Gastroesophageal sphincter (tissue), 4 donors: ENCODE measurements around the gene FXYD5. TPM values are rescaled to one million over a fixed set of nuclear protein-coding genes. Genes with fewer than 3 reads are reported as not detected.

Experiments
- ATAC-seq: fragments of 150-250 bp; one replicate; pipeline ENCODE4 v1.9.1; 2016; ENCODE audit warnings: mild to moderate bottlenecking, moderate library complexity
- H3K27ac ChIP-seq, 4 donors: fragments of 200-600 bp; sonication (generic) in 3 of 4; 1 replicate in 3 of 4; 2 replicates in 1 of 4; pipeline ENCODE4 v1.5.1; 2016 to 2019
- H3K27me3 ChIP-seq: fragments of 200-600 bp; sonication (generic); one replicate; pipeline ENCODE4 v1.5.1; 2019
- H3K36me3 ChIP-seq, 2 donors: fragments of 200-600 bp; sonication (generic); one replicate each; pipeline ENCODE4 v1.5.1; 2019; ENCODE audit warnings: control low read depth in 1 of 2
- H3K4me1 ChIP-seq, 3 donors: fragments of 200-600 bp; sonication (generic); 1 replicate in 2 of 3; 2 replicates in 1 of 3; pipeline ENCODE4 v1.5.1; 2016 to 2019; ENCODE audit warnings: control low read depth in 2 of 3
- H3K4me3 ChIP-seq, 2 donors: fragments of 200-600 bp; sonication (generic); one replicate each; pipeline ENCODE4 v1.5.1; 2019; ENCODE audit warnings: mild to moderate bottlenecking in 1 of 2, moderate library complexity in 1 of 2
- H3K9me3 ChIP-seq, 3 donors: fragments of 200-600 bp; sonication (generic); one replicate each; pipeline ENCODE4 v1.5.1; 2017 to 2019; ENCODE audit warnings: control low read depth in 2 of 3
- CTCF ChIP-seq, 4 experiments: fragments of 200-600 bp in 2 of 4; fragments of 450-650 bp in 2 of 4; sonication (generic) in 1 of 4; IDR thresholded peaks; one replicate each; pipeline ENCODE4 v1.5.1; 2017 to 2019; ENCODE audit warnings: antibody characterized with exemption in 4 of 4, mild to moderate bottlenecking in 2 of 4, moderate library complexity in 2 of 4
- EP300 ChIP-seq: sonication (generic); formaldehyde crosslinking; IDR thresholded peaks from one replicate; pipeline ENCODE4 v1.6.1; 2017; ENCODE audit warnings: antibody characterized with exemption, mild to moderate bottlenecking
- POLR2A ChIP-seq, 2 donors: fragments of 450-650 bp; IDR thresholded peaks; one replicate each; pipeline ENCODE4 v1.6.1; 2017; ENCODE audit warnings: antibody characterized with exemption in 2 of 2, mild to moderate bottlenecking in 2 of 2, moderate library complexity in 1 of 2
- POLR2AphosphoS5 ChIP-seq: sonication (generic); formaldehyde crosslinking; IDR thresholded peaks from one replicate; pipeline ENCODE4 v1.6.1; 2017; ENCODE audit warnings: antibody characterized with exemption
- WGBS, 2 donors: methylation state at CpG; one replicate each; pipeline ENCODE4 v1.1.5; 2018; ENCODE audit warnings: low coverage in 1 of 2; 5-methylcytosine and 5-hydroxymethylcytosine counted together
- total RNA-seq, 4 donors: library from RNA; depleted of rRNA; stranded (reverse); fragments of >200 nt; gene quantifications; one replicate each; pipeline ENCODE4 v1.1.0, GENCODE V29; 2016

Gene FXYD5
- total RNA-seq, 4 donors from 2014 or later: 18.8 to 42.5 (median 33.0) TPM

GRCh38 chr19:35177377-35178274, 23.1 kb downstream of the FXYD5 start:
- WGBS, 2 donors: 64 to 81% methylated on average over 7 of the region's 7 CpGs
- peaks cover 0 to 3% (median 0%) of the 10 kb centered on the region in 3 donors for H3K9me3 ChIP-seq
- no peaks in the 10 kb centered on the region for H3K4me1 ChIP-seq
- H3K36me3 ChIP-seq: no peaks in the 10 kb centered on the region
- H3K27me3 ChIP-seq: peaks cover 14% of the 10 kb centered on the region
- no peak for ATAC-seq
- H3K4me3 ChIP-seq: no peak overlapping the region
- TF ChIP-seq CTCF (IDR thresholded peaks at IDR 0.05) (no peak), POLR2AphosphoS5 (no peak), EP300 (no peak), POLR2A (IDR thresholded peaks at IDR 0.05) (no peak)
- no peak overlapping the region for H3K27ac ChIP-seq

- H3K4me1 ChIP-seq: no peaks in the 10 kb centered on the region
- ATAC-seq: peak; percentile 73
- peaks cover 14% of the 10 kb centered on the region for H3K27me3 ChIP-seq
- H3K27ac ChIP-seq: no peak overlapping the region
- no peak overlapping the region for H3K4me3 ChIP-seq
- 62 to 100% methylated on average over 1 to 2 of the region's 2 CpGs for WGBS, 2 donors
- TF ChIP-seq EP300: no peak
- no peak for TF ChIP-seq CTCF (IDR thresholded peaks at IDR 0.05)
- TF ChIP-seq POLR2A (IDR thresholded peaks at IDR 0.05): no peak
- TF ChIP-seq POLR2AphosphoS5: no peak
- no peaks in the 10 kb centered on the region for H3K36me3 ChIP-seq
- H3K9me3 ChIP-seq: peaks cover 0 to 10% (median 0%) of the 10 kb centered on the region in 3 donors
Observed at GRCh38 chr19:35178701-35179100, 24.2 kb downstream of the FXYD5 start.

GRCh38 chr19:35179830-35180229, 25.3 kb downstream of the FXYD5 start:
- Histone ChIP-seq H3K4me1 (no peaks in the 10 kb centered on the region), H3K4me3 (no peak overlapping the region), H3K36me3 (no peaks in the 10 kb centered on the region), H3K27ac (no peak overlapping the region), H3K27me3 (peaks cover 14% of the 10 kb centered on the region), H3K9me3 (peaks cover 0 to 18% (median 0%) of the 10 kb centered on the region in 3 donors)
- TF ChIP-seq EP300 (no peak), POLR2A (IDR thresholded peaks at IDR 0.05) (no peak), POLR2AphosphoS5 (no peak), CTCF (IDR thresholded peaks at IDR 0.05) (no peak)
- ATAC-seq: no peak
- WGBS, 2 donors: 49 to 68% methylated on average over 2 to 3 of the region's 3 CpGs

GRCh38 chr19:35181387-35181786, 26.9 kb downstream of the FXYD5 start:
- WGBS, 2 donors: 73 to 76% methylated on average over 1 of the region's 1 CpG
- H3K4me1 ChIP-seq: no peaks in the 10 kb centered on the region
- no peak overlapping the region for H3K4me3 ChIP-seq
- ATAC-seq: no peak
- peaks cover 0 to 18% (median 0%) of the 10 kb centered on the region in 3 donors for H3K9me3 ChIP-seq
- H3K36me3 ChIP-seq: no peaks in the 10 kb centered on the region
- H3K27ac ChIP-seq: no peak overlapping the region
- TF ChIP-seq POLR2AphosphoS5: no peak
- TF ChIP-seq POLR2A (IDR thresholded peaks at IDR 0.05): no peak
- TF ChIP-seq EP300: no peak
- TF ChIP-seq CTCF (IDR thresholded peaks at IDR 0.05): no peak
- H3K27me3 ChIP-seq: peaks cover 7% of the 10 kb centered on the region

- Histone ChIP-seq H3K4me1 (no peaks in the 10 kb centered on the region), H3K36me3 (no peaks in the 10 kb centered on the region), H3K27me3 (no peaks in the 10 kb centered on the region), H3K4me3 (no peak overlapping the region), H3K27ac (no peak overlapping the region), H3K9me3 (peaks cover 0 to 18% (median 0%) of the 10 kb centered on the region in 3 donors)
- ATAC-seq: no peak
- 79 to 88% methylated on average over 1 of the region's 1 CpG for WGBS, 2 donors
- TF ChIP-seq POLR2AphosphoS5 (no peak), CTCF (IDR thresholded peaks at IDR 0.05) (no peak), POLR2A (IDR thresholded peaks at IDR 0.05) (no peak), EP300 (no peak)
Observed at GRCh38 chr19:35184267-35184666, 29.7 kb downstream of the FXYD5 start.
